HEK293T (cell line): ENCODE results near the gene RAMACL.

Experiments
- FOXM1 ChIP-seq: fragments of 450-650 bp; IDR thresholded peaks from 2 replicates; pipeline ENCODE4 v1.6.1; 2017; ENCODE audit warnings: mild to moderate bottlenecking, borderline replicate concordance
- ZNF384 ChIP-seq: fragments of 450-650 bp; IDR thresholded peaks from 2 replicates; pipeline ENCODE4 v1.6.1; 2016

- TF ChIP-seq ZNF384 (no peak), FOXM1 (no peak)
These were observed 32.6 kb upstream of the RAMACL start for GRCh38 chr6:166618866-166619761.
